ENCODE data around the gene ARMC6. TPM values are rescaled to one million over a fixed set of nuclear protein-coding genes. Genes with fewer than 3 reads are reported as not detected.

The ARMC6 gene
- total RNA-seq, 1 donor from 2014 or later, result 27.0 TPM

DNA sequence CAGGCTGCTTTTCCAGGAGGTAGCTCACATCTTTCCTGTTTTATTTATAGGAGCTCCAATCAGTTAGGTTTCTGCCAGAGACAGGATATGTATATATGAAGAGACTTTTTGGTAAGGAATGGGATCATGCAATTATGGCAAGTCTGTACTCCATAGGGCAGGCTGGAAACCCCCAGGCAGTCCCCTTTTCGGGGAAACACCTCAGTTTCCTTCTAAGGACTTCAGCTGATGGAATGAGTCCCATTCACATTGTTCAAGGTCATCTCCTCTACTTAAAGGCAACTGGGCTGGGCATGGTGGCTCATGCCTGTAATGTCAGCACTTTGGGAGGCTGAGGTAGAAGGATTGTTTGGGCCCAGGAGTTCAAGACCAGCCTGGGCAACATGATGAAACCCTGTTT, 19.5 kb downstream of the ARMC6 start:
- Mint-ChIP-seq H3K27ac (ENCODE audit: unreplicated experiment) (no peak overlapping the region), H3K36me3 (ENCODE audit: unreplicated experiment) (peaks cover 11% of the 10 kb centered on the region), H3K4me1 (ENCODE audit: unreplicated experiment) (no peaks in the 10 kb centered on the region), H3K9me3 (ENCODE audit: unreplicated experiment) (no peaks in the 10 kb centered on the region), H3K4me3 (ENCODE audit: unreplicated experiment) (no peak overlapping the region), H3K27me3 (ENCODE audit: unreplicated experiment) (no peaks in the 10 kb centered on the region)
- no peak for DNase-seq (ENCODE audit: extremely low spot score, unreplicated experiment)
- TF ChIP-seq, protein P1, sequence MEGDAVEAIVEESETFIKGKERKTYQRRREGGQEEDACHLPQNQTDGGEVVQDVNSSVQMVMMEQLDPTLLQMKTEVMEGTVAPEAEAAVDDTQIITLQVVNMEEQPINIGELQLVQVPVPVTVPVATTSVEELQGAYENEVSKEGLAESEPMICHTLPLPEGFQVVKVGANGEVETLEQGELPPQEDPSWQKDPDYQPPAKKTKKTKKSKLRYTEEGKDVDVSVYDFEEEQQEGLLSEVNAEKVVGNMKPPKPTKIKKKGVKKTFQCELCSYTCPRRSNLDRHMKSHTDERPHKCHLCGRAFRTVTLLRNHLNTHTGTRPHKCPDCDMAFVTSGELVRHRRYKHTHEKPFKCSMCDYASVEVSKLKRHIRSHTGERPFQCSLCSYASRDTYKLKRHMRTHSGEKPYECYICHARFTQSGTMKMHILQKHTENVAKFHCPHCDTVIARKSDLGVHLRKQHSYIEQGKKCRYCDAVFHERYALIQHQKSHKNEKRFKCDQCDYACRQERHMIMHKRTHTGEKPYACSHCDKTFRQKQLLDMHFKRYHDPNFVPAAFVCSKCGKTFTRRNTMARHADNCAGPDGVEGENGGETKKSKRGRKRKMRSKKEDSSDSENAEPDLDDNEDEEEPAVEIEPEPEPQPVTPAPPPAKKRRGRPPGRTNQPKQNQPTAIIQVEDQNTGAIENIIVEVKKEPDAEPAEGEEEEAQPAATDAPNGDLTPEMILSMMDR (IDR thresholded peaks at IDR 0.05), result no peak

DNA sequence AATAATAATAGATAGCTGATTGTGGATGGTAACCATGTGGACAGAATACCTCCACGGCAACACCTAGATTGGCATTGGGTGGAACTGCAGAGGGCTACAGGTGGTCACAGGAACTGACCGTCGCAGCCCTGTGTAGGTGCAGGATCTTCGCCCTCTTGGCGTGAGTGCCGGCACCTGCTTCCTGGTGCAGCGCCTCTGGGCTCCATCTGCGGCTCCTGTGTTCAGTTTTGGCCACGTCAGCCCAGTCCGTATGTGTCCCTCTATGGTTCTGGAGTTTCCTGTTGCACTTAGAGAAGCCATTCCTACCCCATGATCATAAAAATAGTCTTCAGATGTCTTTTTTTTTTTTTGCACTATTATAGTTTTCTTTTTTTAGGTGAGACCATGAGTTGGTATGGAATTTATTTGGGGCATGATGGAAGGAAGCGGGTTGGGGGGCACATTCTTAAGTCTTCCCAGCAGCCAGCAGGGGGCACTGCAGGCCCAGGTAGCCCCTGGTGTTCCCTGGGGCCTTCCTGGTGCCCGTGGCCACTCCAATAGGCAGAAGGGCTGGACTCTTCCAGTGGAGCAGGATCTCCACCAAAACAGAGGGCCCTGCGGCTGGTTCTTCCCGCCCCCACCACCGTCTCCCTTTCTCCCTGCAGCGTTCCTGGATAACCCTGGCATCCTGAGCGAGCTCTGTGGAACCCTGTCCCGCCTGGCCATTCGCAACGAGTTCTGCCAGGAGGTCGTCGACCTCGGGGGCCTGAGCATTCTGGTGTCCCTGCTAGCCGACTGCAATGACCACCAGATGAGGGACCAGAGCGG, 20.3 kb downstream of the ARMC6 start:
- H3K4me1 Mint-ChIP-seq (ENCODE audit: unreplicated experiment), result no peaks in the 10 kb centered on the region
- peaks cover 11% of the 10 kb centered on the region for H3K36me3 Mint-ChIP-seq (ENCODE audit: unreplicated experiment)
- no peaks in the 10 kb centered on the region for H3K27me3 Mint-ChIP-seq (ENCODE audit: unreplicated experiment)
- H3K4me3 Mint-ChIP-seq (ENCODE audit: unreplicated experiment), result no peak overlapping the region
- no peak for DNase-seq (ENCODE audit: extremely low spot score, unreplicated experiment)
- no peak overlapping the region for H3K27ac Mint-ChIP-seq (ENCODE audit: unreplicated experiment)
- no peaks in the 10 kb centered on the region for H3K9me3 Mint-ChIP-seq (ENCODE audit: unreplicated experiment)
- TF ChIP-seq, protein P1 (IDR thresholded peaks at IDR 0.05), result peak; percentile 64

DNA sequence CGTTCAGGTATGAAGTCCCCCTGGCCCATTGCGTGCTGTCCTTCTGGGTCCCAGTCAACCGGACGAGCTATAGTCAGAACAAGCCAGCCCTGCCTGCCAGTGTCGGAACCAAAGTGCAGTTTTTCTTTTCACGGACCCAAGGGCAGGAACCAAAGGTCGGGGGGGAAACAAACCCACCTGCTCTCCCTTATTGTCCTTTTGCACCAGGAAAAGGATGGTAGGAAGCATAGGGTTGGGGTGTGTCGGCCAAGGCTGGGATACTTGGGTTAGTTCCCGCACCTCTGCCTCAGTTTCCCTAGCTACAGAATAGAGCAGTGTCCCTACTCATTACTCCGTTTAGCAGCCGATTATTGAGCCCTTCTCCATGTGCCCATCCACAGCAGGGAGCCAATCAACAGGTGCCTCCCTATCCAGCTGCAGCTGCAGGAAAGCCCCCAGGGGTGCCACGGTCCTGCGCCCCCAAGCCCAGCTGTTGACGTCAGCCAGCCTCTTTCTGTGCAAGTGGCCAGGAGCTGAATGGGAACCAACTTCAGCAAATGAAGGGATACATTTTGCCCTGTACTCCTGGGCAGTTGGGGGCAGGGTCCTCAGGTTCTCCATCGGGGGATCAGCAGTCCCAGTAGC, 21.0 kb downstream of the ARMC6 start:
- Mint-ChIP-seq H3K9me3 (ENCODE audit: unreplicated experiment) (no peaks in the 10 kb centered on the region), H3K36me3 (ENCODE audit: unreplicated experiment) (peaks cover 12% of the 10 kb centered on the region), H3K4me1 (ENCODE audit: unreplicated experiment) (no peaks in the 10 kb centered on the region), H3K27me3 (ENCODE audit: unreplicated experiment) (no peaks in the 10 kb centered on the region), H3K27ac (ENCODE audit: unreplicated experiment) (no peak overlapping the region), H3K4me3 (ENCODE audit: unreplicated experiment) (no peak overlapping the region)
- TF ChIP-seq, protein P1 (IDR thresholded peaks at IDR 0.05), result no peak
- DNase-seq (ENCODE audit: extremely low spot score, unreplicated experiment), result no peak

DNA sequence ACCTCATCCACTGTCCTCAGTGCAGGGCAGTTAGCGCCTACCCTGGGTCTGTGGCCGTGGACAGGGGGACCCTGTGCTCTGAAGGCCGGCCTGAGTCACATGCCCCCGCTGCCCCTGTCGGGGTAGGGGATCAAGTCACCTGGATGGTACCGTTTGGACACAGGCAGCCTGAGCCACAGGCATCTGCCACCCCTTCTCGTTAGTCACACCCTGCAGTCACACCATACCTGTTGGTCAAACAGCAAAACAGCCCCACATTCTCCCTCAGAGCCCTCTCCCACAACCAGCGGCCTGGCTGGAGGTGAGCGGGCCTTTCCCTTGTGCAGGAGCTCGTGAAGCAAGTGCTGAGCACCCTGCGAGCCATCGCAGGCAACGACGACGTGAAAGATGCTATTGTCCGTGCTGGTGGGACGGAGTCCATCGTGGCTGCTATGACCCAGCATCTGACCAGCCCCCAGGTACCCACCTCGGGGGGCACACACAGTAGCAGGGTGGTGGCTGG, 21.6 kb downstream of the ARMC6 start:
- no peak for DNase-seq (ENCODE audit: extremely low spot score, unreplicated experiment)
- Mint-ChIP-seq H3K4me3 (ENCODE audit: unreplicated experiment) (no peak overlapping the region), H3K27ac (ENCODE audit: unreplicated experiment) (no peak overlapping the region), H3K36me3 (ENCODE audit: unreplicated experiment) (peaks cover 13% of the 10 kb centered on the region), H3K9me3 (ENCODE audit: unreplicated experiment) (no peaks in the 10 kb centered on the region), H3K27me3 (ENCODE audit: unreplicated experiment) (no peaks in the 10 kb centered on the region), H3K4me1 (ENCODE audit: unreplicated experiment) (no peaks in the 10 kb centered on the region)
- TF ChIP-seq, protein P1 (IDR thresholded peaks at IDR 0.05), result no peak

DNA sequence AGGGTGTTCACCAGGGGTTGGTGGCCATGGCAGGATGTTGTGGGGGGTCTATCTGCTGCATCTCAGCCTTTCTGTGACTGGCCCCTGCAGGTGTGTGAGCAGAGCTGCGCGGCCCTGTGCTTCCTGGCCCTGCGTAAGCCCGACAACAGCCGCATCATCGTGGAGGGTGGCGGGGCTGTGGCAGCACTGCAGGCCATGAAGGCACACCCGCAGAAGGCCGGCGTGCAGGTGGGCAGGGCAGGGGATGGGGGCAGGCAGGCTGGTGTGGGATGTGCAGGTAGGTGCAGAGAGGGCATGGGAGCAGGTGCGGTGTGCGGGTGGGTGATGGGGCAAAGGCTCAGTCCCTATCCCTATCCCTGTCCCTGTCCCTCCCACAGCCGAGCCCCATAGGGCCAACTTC, 22.3 kb downstream of the ARMC6 start:
- Mint-ChIP-seq H3K27ac (ENCODE audit: unreplicated experiment) (no peak overlapping the region), H3K4me1 (ENCODE audit: unreplicated experiment) (no peaks in the 10 kb centered on the region), H3K4me3 (ENCODE audit: unreplicated experiment) (no peak overlapping the region), H3K36me3 (ENCODE audit: unreplicated experiment) (peaks cover 10% of the 10 kb centered on the region), H3K9me3 (ENCODE audit: unreplicated experiment) (no peaks in the 10 kb centered on the region), H3K27me3 (ENCODE audit: unreplicated experiment) (no peaks in the 10 kb centered on the region)
- no peak for DNase-seq (ENCODE audit: extremely low spot score, unreplicated experiment)
- TF ChIP-seq, protein P1 (IDR thresholded peaks at IDR 0.05), result no peak
